ENCODE data around the gene PLAAT2. TPM values are rescaled to one million over a fixed set of nuclear protein-coding genes. Genes with fewer than 3 reads are reported as not detected.
"Not testable (repeated sequence)": the region's sequence is repeated elsewhere in the genome, so short reads cannot be mapped to it uniquely, and the experiment has no call there.

Gene PLAAT2
- total and polyA plus RNA-seq, 2 experiments from 2014 or later: not detected

DNA sequence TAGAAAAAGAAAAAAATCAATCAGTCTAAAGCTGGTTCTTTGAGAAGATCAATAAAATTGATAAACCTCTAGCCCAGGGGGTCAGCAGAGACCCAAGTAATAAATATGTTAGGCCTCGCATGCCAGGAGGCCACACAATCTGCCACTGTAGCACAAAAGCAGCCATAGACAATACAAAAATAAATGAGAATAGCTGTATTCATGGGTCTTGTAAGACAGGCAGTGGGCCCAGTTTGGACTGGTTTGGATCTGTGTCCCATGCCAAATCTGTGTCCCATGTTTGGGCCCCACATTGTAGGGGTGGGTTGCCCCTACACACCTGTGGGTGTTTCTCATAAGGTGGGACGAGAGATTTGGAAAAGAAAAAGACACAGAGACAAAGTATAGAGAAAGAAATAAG is 33.2 kb downstream of the PLAAT2 start:
- no peaks in the 10 kb centered on the region for H3K9me3 ChIP-seq (ENCODE audit: low read depth)
- no peak overlapping the region for H3K4me3 ChIP-seq
- no peak overlapping the region for H3K27ac ChIP-seq
- peaks cover 3% of the 10 kb centered on the region for H3K27me3 ChIP-seq
- no peaks in the 10 kb centered on the region for H3K36me3 ChIP-seq
- TF ChIP-seq, protein P1, sequence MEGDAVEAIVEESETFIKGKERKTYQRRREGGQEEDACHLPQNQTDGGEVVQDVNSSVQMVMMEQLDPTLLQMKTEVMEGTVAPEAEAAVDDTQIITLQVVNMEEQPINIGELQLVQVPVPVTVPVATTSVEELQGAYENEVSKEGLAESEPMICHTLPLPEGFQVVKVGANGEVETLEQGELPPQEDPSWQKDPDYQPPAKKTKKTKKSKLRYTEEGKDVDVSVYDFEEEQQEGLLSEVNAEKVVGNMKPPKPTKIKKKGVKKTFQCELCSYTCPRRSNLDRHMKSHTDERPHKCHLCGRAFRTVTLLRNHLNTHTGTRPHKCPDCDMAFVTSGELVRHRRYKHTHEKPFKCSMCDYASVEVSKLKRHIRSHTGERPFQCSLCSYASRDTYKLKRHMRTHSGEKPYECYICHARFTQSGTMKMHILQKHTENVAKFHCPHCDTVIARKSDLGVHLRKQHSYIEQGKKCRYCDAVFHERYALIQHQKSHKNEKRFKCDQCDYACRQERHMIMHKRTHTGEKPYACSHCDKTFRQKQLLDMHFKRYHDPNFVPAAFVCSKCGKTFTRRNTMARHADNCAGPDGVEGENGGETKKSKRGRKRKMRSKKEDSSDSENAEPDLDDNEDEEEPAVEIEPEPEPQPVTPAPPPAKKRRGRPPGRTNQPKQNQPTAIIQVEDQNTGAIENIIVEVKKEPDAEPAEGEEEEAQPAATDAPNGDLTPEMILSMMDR (IDR thresholded peaks at IDR 0.05; ENCODE audit: low read depth, low read length): no peak
- H3K4me1 ChIP-seq (ENCODE audit: low read depth): no peaks in the 10 kb centered on the region
- DNase-seq (ENCODE audit: low read depth in 1 of 2, low spot score in 1 of 2): no peak

GRCh38 chr11:63529373-63529772 is 33.8 kb downstream of the PLAAT2 start:
- not testable (repeated sequence) for H3K4me1 ChIP-seq (ENCODE audit: low read depth); H3K4me3 ChIP-seq; H3K27ac ChIP-seq

DNA sequence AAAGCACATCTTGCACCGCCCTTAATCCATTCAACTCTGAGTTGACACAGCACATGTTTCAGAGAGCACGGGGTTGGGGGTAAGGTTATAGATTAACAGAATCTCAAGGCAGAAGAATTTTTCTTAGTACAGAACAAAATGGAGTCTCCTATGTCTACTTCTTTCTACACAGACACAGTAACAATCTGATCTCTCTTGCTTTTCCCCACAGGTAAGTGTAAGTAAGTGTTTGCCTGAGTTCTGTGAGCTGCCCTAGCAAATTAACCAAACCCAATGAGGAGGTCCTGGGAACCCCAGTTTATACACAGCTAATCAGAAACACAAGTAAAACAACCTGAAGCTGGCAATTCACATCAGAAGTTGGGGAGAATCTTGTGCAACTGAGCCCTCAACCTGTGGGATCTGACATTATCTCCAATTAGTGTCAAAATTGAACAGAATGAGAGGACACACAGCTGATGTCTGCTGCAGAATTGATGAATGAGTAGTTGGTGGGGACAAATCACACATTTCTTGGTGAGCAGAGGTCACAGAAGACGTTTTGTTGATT is 34.4 kb downstream of the PLAAT2 start:
- not testable (repeated sequence) for H3K27ac ChIP-seq; H3K27me3 ChIP-seq; H3K4me1 ChIP-seq (ENCODE audit: low read depth); H3K4me3 ChIP-seq; DNase-seq (ENCODE audit: low read depth in 1 of 2, low spot score in 1 of 2); H3K9me3 ChIP-seq (ENCODE audit: low read depth); H3K36me3 ChIP-seq

More at GRCh38 chr11:63529373-63529772, 33.8 kb downstream of the PLAAT2 start:
- not testable (repeated sequence) for H3K27me3 ChIP-seq; DNase-seq (ENCODE audit: low read depth in 1 of 2, low spot score in 1 of 2); H3K9me3 ChIP-seq (ENCODE audit: low read depth); H3K36me3 ChIP-seq

DNA sequence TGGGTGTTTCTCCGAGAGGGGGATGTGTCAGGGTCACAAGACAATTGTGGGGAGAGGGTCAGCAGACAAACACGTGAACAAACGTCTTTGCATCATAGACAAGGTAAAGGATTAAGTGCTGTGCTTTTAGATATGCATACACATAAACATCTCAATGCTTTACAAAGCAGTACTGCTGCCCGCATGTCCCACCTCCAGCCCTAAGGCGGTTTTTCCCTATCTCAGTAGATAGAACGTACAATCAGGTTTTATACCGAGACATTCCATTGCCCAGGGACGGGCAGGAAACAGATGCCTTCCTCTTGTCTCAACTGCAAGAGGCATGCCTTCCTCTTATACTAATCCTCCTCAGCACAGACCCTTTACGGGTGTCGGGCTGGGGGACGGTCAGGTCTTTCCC is 35.0 kb downstream of the PLAAT2 start:
- not testable (repeated sequence) for H3K27ac ChIP-seq; DNase-seq (ENCODE audit: low read depth in 1 of 2, low spot score in 1 of 2); H3K4me1 ChIP-seq (ENCODE audit: low read depth); H3K4me3 ChIP-seq; H3K27me3 ChIP-seq; H3K36me3 ChIP-seq; H3K9me3 ChIP-seq (ENCODE audit: low read depth)

DNA sequence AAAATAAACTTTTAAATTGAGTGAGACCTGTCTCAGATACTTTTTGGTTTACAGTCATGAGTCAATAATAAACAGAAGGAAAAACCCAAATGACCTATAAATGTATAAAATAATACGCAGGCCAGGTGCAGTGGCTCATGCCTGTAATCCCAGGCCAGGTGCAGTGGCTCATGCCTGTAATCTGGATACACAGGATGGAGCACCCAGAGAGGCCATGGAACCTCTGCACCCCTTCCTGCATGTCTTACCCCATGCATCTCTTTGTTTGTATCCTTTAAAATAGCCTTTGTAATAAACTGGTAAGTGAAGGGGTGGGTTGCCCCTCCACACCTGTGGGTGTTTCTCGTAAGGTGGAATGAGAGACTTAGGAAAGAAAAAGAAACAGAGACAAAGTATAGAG is 35.5 kb downstream of the PLAAT2 start:
- no peak overlapping the region for H3K27ac ChIP-seq

DNA sequence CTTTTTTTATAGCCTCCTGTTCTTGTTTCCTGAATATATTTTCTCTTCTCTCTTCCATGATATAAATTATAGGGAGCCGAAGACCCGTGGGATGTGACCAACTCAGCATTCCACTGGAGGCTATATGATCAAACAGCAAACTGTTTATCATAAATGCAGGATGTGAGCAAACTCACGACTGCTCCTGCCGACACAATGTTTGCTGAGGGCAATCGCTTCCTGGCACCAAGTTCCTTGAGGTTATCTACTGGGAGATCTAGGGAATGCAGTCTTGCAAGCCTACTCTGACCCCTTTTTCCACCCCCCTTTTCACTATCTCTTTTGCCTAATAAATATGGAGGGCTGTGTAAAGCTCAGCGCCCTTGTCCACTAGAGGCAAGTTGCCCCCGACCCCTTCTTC is 40.0 kb downstream of the PLAAT2 start:
- Histone ChIP-seq H3K27me3 (no peaks in the 10 kb centered on the region), H3K4me3 (no peak overlapping the region), H3K4me1 (ENCODE audit: low read depth) (no peaks in the 10 kb centered on the region), H3K36me3 (no peaks in the 10 kb centered on the region), H3K9me3 (ENCODE audit: low read depth) (no peaks in the 10 kb centered on the region), H3K27ac (no peak overlapping the region)
- DNase-seq (ENCODE audit: low read depth in 1 of 2, low spot score in 1 of 2): no peak
- TF ChIP-seq, protein P1 (IDR thresholded peaks at IDR 0.05; ENCODE audit: low read depth, low read length): no peak

More for the DNA sequence above, 35.5 kb downstream of the PLAAT2 start:
- Histone ChIP-seq H3K27me3 (peaks cover 3% of the 10 kb centered on the region), H3K4me3 (no peak overlapping the region), H3K4me1 (ENCODE audit: low read depth) (no peaks in the 10 kb centered on the region), H3K9me3 (ENCODE audit: low read depth) (no peaks in the 10 kb centered on the region), H3K36me3 (no peaks in the 10 kb centered on the region)
- TF ChIP-seq, protein P1 (IDR thresholded peaks at IDR 0.05; ENCODE audit: low read depth, low read length): no peak
- no peak for DNase-seq (ENCODE audit: low read depth in 1 of 2, low spot score in 1 of 2)

- H3K4me1 ChIP-seq (ENCODE audit: low read depth): no peaks in the 10 kb centered on the region
- TF ChIP-seq, protein P1 (IDR thresholded peaks at IDR 0.05; ENCODE audit: low read depth, low read length): no peak
- H3K27me3 ChIP-seq: no peaks in the 10 kb centered on the region
- no peaks in the 10 kb centered on the region for H3K9me3 ChIP-seq (ENCODE audit: low read depth)
- H3K27ac ChIP-seq: no peak overlapping the region
- H3K36me3 ChIP-seq: no peaks in the 10 kb centered on the region
- H3K4me3 ChIP-seq: no peak overlapping the region
- DNase-seq (ENCODE audit: low read depth in 1 of 2, low spot score in 1 of 2): peak in 1 of 2 donors; percentile 49
Measured at GRCh38 chr11:63521896-63522295, 41.3 kb downstream of the PLAAT2 start.

Measured in cardiac muscle cell (in vitro differentiated cells and primary cell).